ENCODE results near the gene CYTH1. TPM values are rescaled to one million over a fixed set of nuclear protein-coding genes. Genes with fewer than 3 reads are reported as not detected.

The CYTH1 gene
- total and polyA plus RNA-seq, 10 of the 15 experiments (the other 5 are each of a cell fraction or from before 2014, with no cell fraction given) = 6.6 to 188 (median 145) TPM

- TF ChIP-seq MTA3 (IDR thresholded peaks at IDR 0.05; ENCODE audit: borderline replicate concordance, low read length) (0 out of 2 replicates have a peak, but pooled peaks have one; percentile 18), BMI1 (IDR thresholded peaks at IDR 0.05; ENCODE audit: borderline replicate concordance) (no peak), RAD21 (IDR thresholded peaks at IDR 0.05; ENCODE audit: insufficient read depth, low read depth, low read length) (0 out of 2 replicates have a peak, but pooled peaks have one; percentile 20), ATF3 (IDR thresholded peaks at IDR 0.05; ENCODE audit: borderline replicate concordance, extremely low read depth, low read depth, low read length) (no peak), POLR2AphosphoS5 (IDR thresholded peaks at IDR 0.05; ENCODE audit: low read length) (0 out of 2 replicates have a peak, but pooled peaks have one; percentile 17), SPI1 (IDR thresholded peaks at IDR 0.05; ENCODE audit: borderline replicate concordance, insufficient read depth, low read depth, low read length) (no peak), NFXL1 (IDR thresholded peaks at IDR 0.05; ENCODE audit: borderline replicate concordance) (no peak), DPF2 (IDR thresholded peaks at IDR 0.05) (no peak), PRDM15 (CRISPR knock-in tag; IDR thresholded peaks at IDR 0.05) (no peak)
Observed at GRCh38 chr17:78769196-78769773, 12.8 kb downstream of the CYTH1 start (continued).

Data from GM12878 (cell line).